ENCODE results near the gene BBX.

BBX gene

DNA sequence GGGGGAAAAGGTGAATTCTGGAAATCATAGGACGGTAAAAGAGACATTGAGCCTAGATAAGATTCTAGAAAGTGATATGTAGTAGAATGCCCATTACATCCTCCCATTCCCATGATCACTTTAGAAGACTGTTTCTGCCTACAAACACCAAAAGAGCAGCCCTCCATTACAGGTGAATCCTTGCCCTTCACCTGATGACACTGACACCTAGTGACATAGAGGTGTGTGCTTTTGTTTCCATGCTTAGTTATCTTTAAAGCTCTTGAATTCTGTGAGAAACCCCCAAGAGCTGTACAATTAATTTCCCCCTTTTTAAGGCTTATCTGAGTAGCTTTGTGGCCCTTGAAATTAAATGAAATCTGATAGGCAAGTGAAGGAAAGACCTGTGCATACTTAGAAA is 8.3 kb upstream of the BBX start:
- no peak overlapping the region for H3K27ac ChIP-seq

DNA sequence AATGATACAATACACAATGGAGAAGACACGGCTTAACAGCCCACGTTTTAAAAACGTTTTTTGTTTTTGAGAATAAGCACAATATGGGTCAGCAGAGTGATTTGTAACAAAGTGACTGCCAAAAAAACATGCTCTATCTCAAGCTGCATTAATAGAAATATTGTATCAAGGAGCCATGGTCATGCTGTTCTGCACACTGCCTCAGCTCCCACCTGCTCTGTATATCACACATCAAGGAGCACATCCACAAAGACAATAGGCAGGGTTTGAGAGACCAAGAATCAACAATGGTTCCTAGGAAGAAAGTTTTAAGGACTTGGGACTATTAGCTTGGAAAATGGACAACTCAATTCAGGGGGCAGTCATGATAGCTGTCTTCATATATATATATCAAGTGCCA is 6.3 kb upstream of the BBX start:
- Histone ChIP-seq H3K27ac (no peak overlapping the region), H3K4me1 (peaks cover 4% of the 10 kb centered on the region), H3K9ac (no peak overlapping the region), H3K4me2 (ENCODE audit: low read length) (no peak overlapping the region), H2AFZ (no peak overlapping the region), H3K9me3 (ENCODE audit: control insufficient read depth, low read length) (no peaks in the 10 kb centered on the region), H3K4me3 (ENCODE audit: low read depth, low read length) (no peak overlapping the region), H3K79me2 (no peaks in the 10 kb centered on the region), H3K27me3 (ENCODE audit: control insufficient read depth, insufficient read depth, low read length) (no peaks in the 10 kb centered on the region), H3K36me3 (ENCODE audit: control insufficient read depth, insufficient read depth, low read length) (no peaks in the 10 kb centered on the region)
- TF ChIP-seq, protein P1, sequence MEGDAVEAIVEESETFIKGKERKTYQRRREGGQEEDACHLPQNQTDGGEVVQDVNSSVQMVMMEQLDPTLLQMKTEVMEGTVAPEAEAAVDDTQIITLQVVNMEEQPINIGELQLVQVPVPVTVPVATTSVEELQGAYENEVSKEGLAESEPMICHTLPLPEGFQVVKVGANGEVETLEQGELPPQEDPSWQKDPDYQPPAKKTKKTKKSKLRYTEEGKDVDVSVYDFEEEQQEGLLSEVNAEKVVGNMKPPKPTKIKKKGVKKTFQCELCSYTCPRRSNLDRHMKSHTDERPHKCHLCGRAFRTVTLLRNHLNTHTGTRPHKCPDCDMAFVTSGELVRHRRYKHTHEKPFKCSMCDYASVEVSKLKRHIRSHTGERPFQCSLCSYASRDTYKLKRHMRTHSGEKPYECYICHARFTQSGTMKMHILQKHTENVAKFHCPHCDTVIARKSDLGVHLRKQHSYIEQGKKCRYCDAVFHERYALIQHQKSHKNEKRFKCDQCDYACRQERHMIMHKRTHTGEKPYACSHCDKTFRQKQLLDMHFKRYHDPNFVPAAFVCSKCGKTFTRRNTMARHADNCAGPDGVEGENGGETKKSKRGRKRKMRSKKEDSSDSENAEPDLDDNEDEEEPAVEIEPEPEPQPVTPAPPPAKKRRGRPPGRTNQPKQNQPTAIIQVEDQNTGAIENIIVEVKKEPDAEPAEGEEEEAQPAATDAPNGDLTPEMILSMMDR (IDR thresholded peaks at IDR 0.05), result no peak

More for the DNA sequence above, 8.3 kb upstream of the BBX start:
- no peak overlapping the region for H3K4me2 ChIP-seq (ENCODE audit: low read length)
- no peaks in the 10 kb centered on the region for H3K27me3 ChIP-seq (ENCODE audit: control insufficient read depth, insufficient read depth, low read length)
- no peak overlapping the region for H3K4me3 ChIP-seq (ENCODE audit: low read depth, low read length)
- no peak overlapping the region for H3K9ac ChIP-seq
- TF ChIP-seq, protein P1 (IDR thresholded peaks at IDR 0.05), result no peak
- H3K36me3 ChIP-seq (ENCODE audit: control insufficient read depth, insufficient read depth, low read length), result no peaks in the 10 kb centered on the region
- H2AFZ ChIP-seq, result peak overlapping the region; percentile 13
- H3K79me2 ChIP-seq, result no peaks in the 10 kb centered on the region
- no peaks in the 10 kb centered on the region for H3K9me3 ChIP-seq (ENCODE audit: control insufficient read depth, low read length)
- peaks cover 7% of the 10 kb centered on the region for H3K4me1 ChIP-seq

DNA sequence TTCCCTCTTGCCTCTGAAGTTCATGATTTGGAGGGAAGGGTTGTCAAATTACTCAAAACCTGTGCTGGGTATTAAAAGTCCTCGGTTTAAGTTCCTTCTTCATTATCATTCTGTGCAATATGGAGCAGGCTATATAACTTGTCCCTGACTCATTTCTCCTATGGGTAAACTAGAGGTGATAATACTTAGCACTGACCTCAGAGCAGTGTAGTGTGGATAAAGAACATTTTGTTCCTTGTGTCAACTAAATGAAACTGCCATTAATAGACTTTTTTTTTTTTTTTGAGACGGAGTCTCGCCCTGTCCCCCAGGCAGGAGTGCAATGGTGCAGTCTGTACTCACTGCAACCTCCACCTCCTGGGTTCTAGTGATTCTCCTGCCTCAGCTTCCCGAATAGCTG is 2.2 kb upstream of the BBX start:
- H3K9me3 ChIP-seq (ENCODE audit: control insufficient read depth, low read length), result no peaks in the 10 kb centered on the region
- H3K79me2 ChIP-seq, result peaks cover 2% of the 10 kb centered on the region
- TF ChIP-seq, protein P1 (IDR thresholded peaks at IDR 0.05), result no peak

DNA sequence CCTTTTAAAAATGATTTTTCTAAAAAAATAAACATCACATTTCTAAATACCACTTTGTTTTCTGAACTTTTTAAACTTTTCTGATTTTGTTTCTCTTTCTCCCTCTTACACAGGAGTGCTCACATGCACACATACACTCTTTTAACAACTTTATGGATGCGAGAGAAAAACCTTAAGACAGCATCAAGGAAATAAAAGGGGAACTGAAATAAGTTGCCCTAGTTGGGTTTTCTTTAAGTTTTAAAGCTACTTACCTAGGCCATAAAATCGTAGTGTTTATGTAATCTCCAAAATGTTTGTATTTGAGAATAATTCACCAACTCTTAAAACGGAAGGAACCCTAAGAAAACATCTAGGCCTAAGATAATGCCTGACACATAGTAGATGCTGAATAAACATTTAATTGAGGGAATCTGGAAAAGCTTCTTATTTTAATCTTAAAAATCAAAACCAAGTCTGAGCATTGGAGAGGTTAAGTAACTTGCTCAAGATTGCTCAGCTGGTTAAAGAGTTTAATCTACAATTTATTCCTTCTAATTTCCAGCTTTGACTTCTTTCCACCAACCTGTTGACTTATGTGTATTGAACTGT is 1.2 kb upstream of the BBX start:
- Histone ChIP-seq H3K27ac (no peak overlapping the region), H3K9ac (no peak overlapping the region), H3K4me2 (ENCODE audit: low read length) (no peak overlapping the region), H3K4me1 (peaks cover under 1% of the 10 kb centered on the region), H3K79me2 (peaks cover 12% of the 10 kb centered on the region), H3K36me3 (ENCODE audit: control insufficient read depth, insufficient read depth, low read length) (no peaks in the 10 kb centered on the region), H2AFZ (no peak overlapping the region), H3K27me3 (ENCODE audit: control insufficient read depth, insufficient read depth, low read length) (no peaks in the 10 kb centered on the region), H3K9me3 (ENCODE audit: control insufficient read depth, low read length) (no peaks in the 10 kb centered on the region), H3K4me3 (ENCODE audit: low read depth, low read length) (no peak overlapping the region)
- TF ChIP-seq, protein P1 (IDR thresholded peaks at IDR 0.05), result no peak

More for the DNA sequence above, 2.2 kb upstream of the BBX start:
- H3K4me1 ChIP-seq, result no peaks in the 10 kb centered on the region
- H3K36me3 ChIP-seq (ENCODE audit: control insufficient read depth, insufficient read depth, low read length), result no peaks in the 10 kb centered on the region
- no peak overlapping the region for H2AFZ ChIP-seq
- no peaks in the 10 kb centered on the region for H3K27me3 ChIP-seq (ENCODE audit: control insufficient read depth, insufficient read depth, low read length)
- H3K4me3 ChIP-seq (ENCODE audit: low read depth, low read length), result no peak overlapping the region
- no peak overlapping the region for H3K4me2 ChIP-seq (ENCODE audit: low read length)
- no peak overlapping the region for H3K9ac ChIP-seq
- no peak overlapping the region for H3K27ac ChIP-seq

DNA sequence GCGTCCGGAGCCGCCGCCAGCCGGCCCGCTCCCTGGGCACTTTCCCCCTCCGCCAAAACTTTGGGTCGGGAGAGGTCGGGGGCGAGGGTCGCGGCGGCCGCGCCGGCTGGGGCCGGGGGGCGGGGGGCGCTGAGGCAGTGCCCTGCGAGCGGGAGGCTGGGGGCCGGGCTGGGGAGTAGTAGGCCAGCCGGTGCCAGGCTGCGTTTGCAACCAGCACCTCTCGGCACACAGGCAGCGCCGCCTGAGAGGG is 452 bp downstream of the BBX start:
- TF ChIP-seq, protein P1 (IDR thresholded peaks at IDR 0.05), result no peak
- Histone ChIP-seq H3K79me2 (peaks cover 16% of the 10 kb centered on the region), H3K27ac (peak overlapping the region; percentile 82), H3K4me3 (ENCODE audit: low read depth, low read length) (peak overlapping the region; percentile 84), H3K27me3 (ENCODE audit: control insufficient read depth, insufficient read depth, low read length) (no peaks in the 10 kb centered on the region), H3K4me1 (peaks cover 2% of the 10 kb centered on the region), H3K9me3 (ENCODE audit: control insufficient read depth, low read length) (no peaks in the 10 kb centered on the region), H3K4me2 (ENCODE audit: low read length) (peak overlapping the region; percentile 83), H3K36me3 (ENCODE audit: control insufficient read depth, insufficient read depth, low read length) (no peaks in the 10 kb centered on the region), H2AFZ (peak overlapping the region; percentile 78), H3K9ac (peak overlapping the region; percentile 92)
